IMR-90 (cell line): ENCODE data around the gene DIAPH1.

Experiments used
- CEBPB ChIP-seq: IDR thresholded peaks from 2 replicates; pipeline ENCODE4 v1.6.1; 2012; ENCODE audit warnings: low read depth, low read length, improper control_type of control experiment
- CTCF ChIP-seq: conservative IDR thresholded peaks from 2 replicates; pipeline ENCODE4 v1.5.1; 2012; ENCODE audit warnings: mild to moderate bottlenecking, low read depth, low read length, improper control_type of control experiment
- ELK1 ChIP-seq: fragments of 150-350 bp; IDR thresholded peaks from 2 replicates; pipeline ENCODE4 v1.6.1; 2016; ENCODE audit warnings: low read depth, mild to moderate bottlenecking, low read length, moderate library complexity, borderline replicate concordance
- FOS ChIP-seq: fragments of 150-350 bp; IDR thresholded peaks from 2 replicates; pipeline ENCODE4 v1.6.1; 2016; ENCODE audit warnings: low read depth, low read length
- MAFK ChIP-seq: IDR thresholded peaks from 2 replicates; pipeline ENCODE4 v1.6.1; 2012; ENCODE audit warnings: low read depth, low read length, improper control_type of control experiment
- POLR2A ChIP-seq: IDR thresholded peaks from 2 replicates; pipeline ENCODE4 v1.6.1; 2012; ENCODE audit warnings: mild to moderate bottlenecking, low read depth, low read length
- RAD21 ChIP-seq: IDR thresholded peaks from 2 replicates; pipeline ENCODE4 v1.6.1; 2012; ENCODE audit warnings: low read length, improper control_type of control experiment
- RFX5 ChIP-seq: IDR thresholded peaks from 2 replicates; pipeline ENCODE4 v1.8.0; 2012; ENCODE audit warnings: low read depth, mild to moderate bottlenecking, low read length, moderate library complexity
- SMC3 ChIP-seq: fragments of 150-350 bp; IDR thresholded peaks from 2 replicates; pipeline ENCODE4 v1.6.1; 2016; ENCODE audit warnings: low read depth, mild to moderate bottlenecking, antibody characterized with exemption, low read length, moderate library complexity
- USF2 ChIP-seq: fragments of 150-350 bp; IDR thresholded peaks from 2 replicates; pipeline ENCODE4 v1.6.1; 2017; ENCODE audit warnings: mild to moderate bottlenecking, antibody characterized with exemption, low read length, low read depth

GRCh38 chr5:141623611-141624010, 4.8 kb upstream of the DIAPH1 start:
- no peak for TF ChIP-seq USF2
- no peak for TF ChIP-seq CTCF
- TF ChIP-seq RFX5: no peak
- no peak for TF ChIP-seq RAD21
- TF ChIP-seq SMC3: no peak
- TF ChIP-seq MAFK: no peak
- no peak for TF ChIP-seq POLR2A
- no peak for TF ChIP-seq FOS
- TF ChIP-seq CEBPB: no peak
- TF ChIP-seq ELK1: no peak
